ENCODE results near the gene PGAP2. TPM values are rescaled to one million over a fixed set of nuclear protein-coding genes. Genes with fewer than 3 reads are reported as not detected.
A peak's percentile ranks its signal among the peaks of the same experiment; 100 is the strongest.

The PGAP2 gene
- total RNA-seq, 1 donor from 2014 or later, result 26.3 TPM

DNA sequence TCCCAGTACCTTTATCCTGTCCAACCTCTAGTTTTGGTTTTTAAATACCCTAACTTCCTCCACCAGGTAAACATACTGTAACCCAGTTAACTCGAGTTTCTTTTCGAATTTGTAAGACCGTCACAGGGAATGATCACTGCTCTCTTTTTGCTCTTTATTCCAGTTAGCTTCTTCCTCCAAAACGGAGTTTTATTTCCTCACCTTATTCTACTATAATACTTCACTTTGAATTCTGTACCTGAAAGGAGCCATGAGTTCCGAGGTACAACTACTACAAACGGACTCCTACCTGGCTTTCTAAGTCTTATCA lies 12.4 kb upstream of the PGAP2 start:
- FAIRE-seq (no peak), DNase-seq (ENCODE audit: low read depth) (no peak)
- TF ChIP-seq CTCF (IDR thresholded peaks at IDR 0.05; ENCODE audit: insufficient read depth, low read length, severe bottlenecking), result no peak
- Histone ChIP-seq H3K27me3 (ENCODE audit: control insufficient read depth, insufficient read depth, low read length) (no peaks in the 10 kb centered on the region), H3K4me3 (ENCODE audit: low read depth, low read length) (peak overlapping the region; percentile 98), H3K36me3 (ENCODE audit: control insufficient read depth, insufficient read depth, low read length) (peaks cover 9% of the 10 kb centered on the region)

DNA sequence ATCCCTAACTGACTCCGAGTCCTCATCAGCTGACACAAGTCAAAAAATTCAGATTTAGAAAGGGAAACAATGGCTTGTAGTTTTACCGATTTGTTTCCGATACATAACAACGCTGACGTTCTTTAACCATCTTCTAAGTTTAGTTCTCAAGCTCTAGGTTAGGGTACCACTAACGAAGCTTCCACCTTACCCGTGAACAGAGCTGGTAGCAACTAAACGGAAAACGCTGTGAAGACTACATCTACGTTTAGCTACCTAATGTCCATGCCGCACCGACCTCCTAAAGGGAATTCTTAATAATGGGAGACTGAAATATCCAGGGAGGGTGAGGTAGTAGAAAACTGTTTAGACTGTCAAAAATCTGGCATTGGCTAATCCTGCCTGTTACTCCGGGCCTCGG lies 12.0 kb upstream of the PGAP2 start:
- no peak for FAIRE-seq

GRCh38 chr11:3796801-3797328 lies 11.5 kb upstream of the PGAP2 start:
- no peak for TF ChIP-seq CTCF (IDR thresholded peaks at IDR 0.05; ENCODE audit: insufficient read depth, low read length, severe bottlenecking)
- peaks cover 9% of the 10 kb centered on the region for H3K36me3 ChIP-seq (ENCODE audit: control insufficient read depth, insufficient read depth, low read length)
- H3K27me3 ChIP-seq (ENCODE audit: control insufficient read depth, insufficient read depth, low read length), result no peaks in the 10 kb centered on the region
- FAIRE-seq (no peak), DNase-seq (ENCODE audit: low read depth) (peak; percentile 28)
- peak overlapping the region; percentile 98 for H3K4me3 ChIP-seq (ENCODE audit: low read depth, low read length)

More for the DNA sequence above, 12.0 kb upstream of the PGAP2 start:
- DNase-seq (ENCODE audit: low read depth), result no peak
- peak overlapping the region; percentile 98 for H3K4me3 ChIP-seq (ENCODE audit: low read depth, low read length)
- no peak for TF ChIP-seq CTCF (IDR thresholded peaks at IDR 0.05; ENCODE audit: insufficient read depth, low read length, severe bottlenecking)
- peaks cover 9% of the 10 kb centered on the region for H3K36me3 ChIP-seq (ENCODE audit: control insufficient read depth, insufficient read depth, low read length)
- H3K27me3 ChIP-seq (ENCODE audit: control insufficient read depth, insufficient read depth, low read length), result no peaks in the 10 kb centered on the region

DNA sequence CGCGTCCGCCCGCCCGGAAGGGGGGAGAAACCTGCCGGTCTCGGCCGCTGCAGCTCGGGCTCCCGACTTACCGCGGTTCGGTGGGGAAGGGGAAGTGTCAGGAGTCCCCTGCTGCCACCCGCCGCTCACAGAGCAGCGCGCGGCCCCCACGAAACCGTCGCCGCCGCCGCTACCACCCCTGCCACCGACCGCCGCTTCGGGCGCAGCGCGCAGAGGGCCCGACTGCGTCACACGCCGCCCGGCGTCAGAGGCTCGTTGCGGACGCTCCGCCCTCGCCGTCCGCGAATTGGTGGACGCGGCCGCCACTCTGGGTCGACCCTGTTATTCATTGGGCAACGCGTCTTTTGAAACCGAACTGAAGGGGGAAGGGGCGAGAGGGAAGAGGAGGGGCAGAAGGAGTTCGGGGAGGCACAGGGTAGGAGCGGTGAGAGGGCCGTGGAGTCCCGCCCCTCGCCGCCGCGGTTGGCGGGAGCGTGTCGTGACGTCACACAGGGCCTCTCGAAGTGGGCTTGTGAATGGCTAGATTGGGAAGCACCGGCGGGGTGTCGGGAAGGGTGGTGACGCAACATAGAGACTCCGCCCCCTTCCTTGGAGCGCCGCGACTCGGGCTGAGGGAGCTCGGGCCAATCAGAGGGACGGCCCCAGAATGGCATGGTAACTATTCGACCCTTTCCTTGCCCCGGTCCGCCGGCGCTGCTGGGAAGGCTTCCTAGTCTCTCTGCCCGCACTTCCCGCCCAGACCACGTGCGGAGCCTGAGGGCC lies 10.8 kb upstream of the PGAP2 start, which contains the start of gene NUP98:
TSS of gene NUP98 (minus strand) at position 226 of the 762 bp plus-strand sequence. CDS start 15,437 bp downstream, outside the sequence.
- no peaks in the 10 kb centered on the region for H3K27me3 ChIP-seq (ENCODE audit: control insufficient read depth, insufficient read depth, low read length)
- TF ChIP-seq CTCF (IDR thresholded peaks at IDR 0.05; ENCODE audit: insufficient read depth, low read length, severe bottlenecking), result no peak
- peaks cover 7% of the 10 kb centered on the region for H3K36me3 ChIP-seq (ENCODE audit: control insufficient read depth, insufficient read depth, low read length)
- DNase-seq (ENCODE audit: low read depth) (peak; percentile 99), FAIRE-seq (no peak)
- peak within 1 kb of the TSS; percentile 98 for H3K4me3 ChIP-seq (ENCODE audit: low read depth, low read length)

- DNase-seq (ENCODE audit: low read depth) (no peak), FAIRE-seq (no peak)
- TF ChIP-seq CTCF (IDR thresholded peaks at IDR 0.05; ENCODE audit: insufficient read depth, low read length, severe bottlenecking), result no peak
- peaks cover 2% of the 10 kb centered on the region for H3K36me3 ChIP-seq (ENCODE audit: control insufficient read depth, insufficient read depth, low read length)
- no peak overlapping the region for H3K4me3 ChIP-seq (ENCODE audit: low read depth, low read length)
- no peaks in the 10 kb centered on the region for H3K27me3 ChIP-seq (ENCODE audit: control insufficient read depth, insufficient read depth, low read length)
These were observed 9.2 kb upstream of the PGAP2 start for GRCh38 chr11:3799143-3799542.

Measured in bronchial epithelial cell (primary cell).